DMS53 (cell line): Measurements from ENCODE around the gene PLLP.
"Not testable (repeated sequence)": the region's sequence is repeated elsewhere in the genome, so short reads cannot be mapped to it uniquely, and the experiment has no call there.

Experiments
- DNase-seq: peaks from one replicate; lab custom pipeline; 2025; lab: John Stamatoyannopoulos, UW

PLLP gene

GRCh38 chr16:57303021-57303909, 18.8 kb upstream of the PLLP start:
- DNase-seq: no peak

GRCh38 chr16:57301126-57301817, 16.8 kb upstream of the PLLP start:
- peak; percentile 79 for DNase-seq

GRCh38 chr16:57300387-57301125, 16.1 kb upstream of the PLLP start:
- DNase-seq: peak; percentile 100

GRCh38 chr16:57299719-57300386, 15.4 kb upstream of the PLLP start:
- peak; percentile 99 for DNase-seq

- peak; percentile 93 for DNase-seq
Observed at GRCh38 chr16:57299009-57299718, 14.7 kb upstream of the PLLP start.

GRCh38 chr16:57297856-57298255, 13.4 kb upstream of the PLLP start:
- no peak for DNase-seq

GRCh38 chr16:57289391-57290257, 5.2 kb upstream of the PLLP start:
- no peak for DNase-seq

- no peak for DNase-seq
Observed at GRCh38 chr16:57285379-57285778, 907 bp upstream of the PLLP start.

- DNase-seq: no peak
Observed at GRCh38 chr16:57284952-57285363, 486 bp upstream of the PLLP start.

GRCh38 chr16:57283959-57284208, 588 bp downstream of the PLLP start:
- DNase-seq: no peak

GRCh38 chr16:57283214-57283958, 1.1 kb downstream of the PLLP start:
- DNase-seq: no peak

- no peak for DNase-seq
Observed at GRCh38 chr16:57282510-57283213, 1.8 kb downstream of the PLLP start.

GRCh38 chr16:57281791-57282190, 2.7 kb downstream of the PLLP start:
- DNase-seq: no peak

GRCh38 chr16:57279780-57280638, 4.5 kb downstream of the PLLP start:
- DNase-seq: no peak

- DNase-seq: no peak
Observed at GRCh38 chr16:57278494-57278893, 6.0 kb downstream of the PLLP start.

- DNase-seq: no peak
Observed at GRCh38 chr16:57277586-57277985, 6.9 kb downstream of the PLLP start.

GRCh38 chr16:57276596-57276995, 7.9 kb downstream of the PLLP start:
- DNase-seq: no peak

GRCh38 chr16:57275946-57276345, 8.5 kb downstream of the PLLP start:
- not testable (repeated sequence) for DNase-seq
